SU-DHL-6 (cell line): ENCODE results near the gene CNTNAP5.

Source experiments
- H2AFZ ChIP-seq: fragments of 200-600 bp; sonication (generic); 2 replicates; pipeline ENCODE4 v1.6.1; 2014; ENCODE audit warnings: low read depth, mild to moderate bottlenecking, moderate library complexity, mixed read lengths, antibody characterized with exemption, low read length; ENCODE audit not compliant: severe bottlenecking
- H3F3A ChIP-seq: fragments of 200-600 bp; shearing (Covaris generic); 2 replicates; pipeline ENCODE4 v1.6.0; 2016; ENCODE audit warnings: antibody characterized with exemption, mild to moderate bottlenecking; ENCODE audit not compliant: insufficient read depth
- H3K27ac ChIP-seq: fragments of 200-600 bp; sonication (generic); 2 replicates; pipeline ENCODE4 v1.5.1; 2016; ENCODE audit warnings: low read depth, mild to moderate bottlenecking, low read length, moderate library complexity, mixed read lengths
- H3K27me3 ChIP-seq: fragments of 200-600 bp; sonication (generic), shearing (Covaris generic); 2 replicates; pipeline ENCODE4 v1.6.0; 2014; ENCODE audit warnings: mild to moderate bottlenecking, low read length
- H3K36me3 ChIP-seq: fragments of 200-600 bp; sonication (generic); 2 replicates; pipeline ENCODE4 v1.6.1; 2014; ENCODE audit warnings: mild to moderate bottlenecking, low read length, mixed read lengths
- H3K4me2 ChIP-seq: fragments of 300-600, 200-600 bp; shearing (Covaris generic), sonication (generic); 2 replicates; pipeline ENCODE4 v1.6.0; 2014; ENCODE audit warnings: low read length, low read depth, mild to moderate bottlenecking; ENCODE audit not compliant: poor library complexity, severe bottlenecking
- H3K4me3 ChIP-seq: fragments of 200-600 bp; sonication (generic); 2 replicates; pipeline ENCODE4 v1.5.1; 2014; ENCODE audit warnings: antibody characterized with exemption, low read length, mild to moderate bottlenecking, mixed read lengths; ENCODE audit not compliant: insufficient read depth, poor library complexity, severe bottlenecking
- H3K79me2 ChIP-seq: fragments of 200-600 bp; sonication (generic); 2 replicates; pipeline ENCODE4 v1.6.1; 2014; ENCODE audit warnings: mild to moderate bottlenecking, low read length, moderate library complexity; ENCODE audit not compliant: insufficient read depth
- H3K9ac ChIP-seq: fragments of 200-600 bp; sonication (generic); 2 replicates; pipeline ENCODE4 v1.7.0; 2014; ENCODE audit warnings: mild to moderate bottlenecking, low read length
- H3K9me2 ChIP-seq: fragments of 200-600 bp; sonication (generic); replicated peaks from 2 replicates; pipeline ENCODE4 v1.6.1; 2014; ENCODE audit warnings: low read length; ENCODE audit not compliant: insufficient read depth
- H3K9me3 ChIP-seq: fragments of 200-600 bp; sonication (generic); 2 replicates; pipeline ENCODE4 v1.6.1; 2014; ENCODE audit warnings: low read length, mixed read lengths; ENCODE audit not compliant: insufficient read depth
- H4K20me1 ChIP-seq: fragments of 200-600 bp; sonication (generic); 2 replicates; pipeline ENCODE4 v1.6.1; 2014; ENCODE audit warnings: low read depth, mild to moderate bottlenecking, antibody characterized with exemption, low read length, moderate library complexity, mixed read lengths
- EZH2phosphoT487 ChIP-seq: fragments of 200-600 bp; sonication (generic), shearing (Covaris generic); conservative IDR thresholded peaks from 2 replicates; pipeline ENCODE4 v1.6.1; 2018; ENCODE audit warnings: mild to moderate bottlenecking, antibody characterized with exemption, low read length, moderate library complexity, mixed read lengths
- TF ChIP-seq, protein P1 (sequence below): fragments of 200-600 bp; sonication (generic); IDR thresholded peaks from one replicate; pipeline ENCODE4 v1.5.1; 2017; ENCODE audit warnings: antibody characterized with exemption, mild to moderate bottlenecking, low read length, moderate library complexity; ENCODE audit not compliant: insufficient read depth, poor library complexity, severe bottlenecking

CNTNAP5 gene

DNA sequence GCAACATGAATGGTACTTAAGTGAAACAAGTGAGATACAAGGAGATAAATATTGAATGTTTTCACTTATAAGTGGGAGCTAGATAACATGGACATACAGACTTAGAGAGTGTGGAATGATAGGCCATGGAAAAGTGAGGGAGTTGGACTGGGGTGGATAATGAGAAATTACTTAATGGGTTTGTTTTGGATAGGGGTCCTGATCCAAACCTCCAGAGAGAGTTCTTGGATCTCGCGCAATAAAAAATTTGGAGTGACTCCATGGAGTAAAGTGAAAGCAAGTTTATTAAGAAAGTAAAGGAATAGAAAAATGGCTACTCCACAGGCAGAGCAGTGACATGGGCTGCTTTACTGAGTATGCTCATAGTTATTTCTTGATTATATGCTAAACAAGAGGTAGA is 508.9 kb downstream of the CNTNAP5 start:
- TF ChIP-seq EZH2phosphoT487, result no peak
- TF ChIP-seq, protein P1, sequence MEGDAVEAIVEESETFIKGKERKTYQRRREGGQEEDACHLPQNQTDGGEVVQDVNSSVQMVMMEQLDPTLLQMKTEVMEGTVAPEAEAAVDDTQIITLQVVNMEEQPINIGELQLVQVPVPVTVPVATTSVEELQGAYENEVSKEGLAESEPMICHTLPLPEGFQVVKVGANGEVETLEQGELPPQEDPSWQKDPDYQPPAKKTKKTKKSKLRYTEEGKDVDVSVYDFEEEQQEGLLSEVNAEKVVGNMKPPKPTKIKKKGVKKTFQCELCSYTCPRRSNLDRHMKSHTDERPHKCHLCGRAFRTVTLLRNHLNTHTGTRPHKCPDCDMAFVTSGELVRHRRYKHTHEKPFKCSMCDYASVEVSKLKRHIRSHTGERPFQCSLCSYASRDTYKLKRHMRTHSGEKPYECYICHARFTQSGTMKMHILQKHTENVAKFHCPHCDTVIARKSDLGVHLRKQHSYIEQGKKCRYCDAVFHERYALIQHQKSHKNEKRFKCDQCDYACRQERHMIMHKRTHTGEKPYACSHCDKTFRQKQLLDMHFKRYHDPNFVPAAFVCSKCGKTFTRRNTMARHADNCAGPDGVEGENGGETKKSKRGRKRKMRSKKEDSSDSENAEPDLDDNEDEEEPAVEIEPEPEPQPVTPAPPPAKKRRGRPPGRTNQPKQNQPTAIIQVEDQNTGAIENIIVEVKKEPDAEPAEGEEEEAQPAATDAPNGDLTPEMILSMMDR, result no peak
- H3K9ac ChIP-seq, result no peak overlapping the region
- no peaks in the 10 kb centered on the region for H3K9me2 ChIP-seq
- no peak overlapping the region for H3K27ac ChIP-seq
- H3F3A ChIP-seq, result no peaks in the 10 kb centered on the region
- no peak overlapping the region for H3K4me2 ChIP-seq
- no peaks in the 10 kb centered on the region for H3K27me3 ChIP-seq
- H4K20me1 ChIP-seq, result no peaks in the 10 kb centered on the region
- no peaks in the 10 kb centered on the region for H3K79me2 ChIP-seq
- no peaks in the 10 kb centered on the region for H3K9me3 ChIP-seq
- no peaks in the 10 kb centered on the region for H3K36me3 ChIP-seq
- no peak overlapping the region for H3K4me3 ChIP-seq
- H2AFZ ChIP-seq, result no peak overlapping the region

- Histone ChIP-seq H3K36me3 (no peaks in the 10 kb centered on the region), H2AFZ (no peak overlapping the region), H3K27me3 (no peaks in the 10 kb centered on the region), H3K79me2 (no peaks in the 10 kb centered on the region), H3K4me2 (no peak overlapping the region), H4K20me1 (no peaks in the 10 kb centered on the region), H3K9me3 (no peaks in the 10 kb centered on the region), H3K4me3 (no peak overlapping the region), H3K9me2 (no peaks in the 10 kb centered on the region), H3K27ac (no peak overlapping the region), H3F3A (no peaks in the 10 kb centered on the region), H3K9ac (no peak overlapping the region)
- TF ChIP-seq, protein P1, result no peak
- TF ChIP-seq EZH2phosphoT487, result no peak
Measured at GRCh38 chr2:124535816-124536215, 510.7 kb downstream of the CNTNAP5 start.

- Histone ChIP-seq H3K9me3 (no peaks in the 10 kb centered on the region), H3K9me2 (no peaks in the 10 kb centered on the region), H2AFZ (no peak overlapping the region), H3K9ac (no peak overlapping the region), H3K79me2 (no peaks in the 10 kb centered on the region), H3K4me3 (no peak overlapping the region), H3K4me2 (no peak overlapping the region), H3K27me3 (no peaks in the 10 kb centered on the region), H3F3A (no peaks in the 10 kb centered on the region), H3K36me3 (no peaks in the 10 kb centered on the region), H4K20me1 (no peaks in the 10 kb centered on the region), H3K27ac (no peak overlapping the region)
- no peak for TF ChIP-seq EZH2phosphoT487
- TF ChIP-seq, protein P1, result no peak
Measured at GRCh38 chr2:124536591-124536990, 511.5 kb downstream of the CNTNAP5 start.

DNA sequence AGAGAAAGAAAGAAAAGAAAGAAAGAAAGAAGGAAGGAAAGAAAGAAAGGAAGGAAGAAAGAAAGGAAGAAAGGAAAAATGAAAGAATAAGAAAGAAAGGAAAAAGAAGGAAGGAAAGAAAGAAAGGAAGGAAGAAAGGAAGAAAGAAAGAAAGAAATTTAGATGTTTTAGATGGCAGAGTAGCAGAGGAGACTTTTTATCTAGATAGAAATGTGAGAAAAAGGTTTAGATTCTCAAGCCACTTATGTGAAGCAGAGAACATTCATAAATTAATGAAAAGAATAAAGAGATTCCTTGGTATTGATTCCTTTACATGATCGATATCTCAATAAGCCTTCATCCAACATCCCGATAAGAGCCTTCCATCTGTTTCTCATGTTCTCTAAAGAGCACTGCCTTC is 513.5 kb downstream of the CNTNAP5 start:
- H4K20me1 ChIP-seq, result no peaks in the 10 kb centered on the region
- TF ChIP-seq EZH2phosphoT487, result no peak
- TF ChIP-seq, protein P1, result no peak
- H3K79me2 ChIP-seq, result no peaks in the 10 kb centered on the region

More for the DNA sequence above, 513.5 kb downstream of the CNTNAP5 start:
- no peaks in the 10 kb centered on the region for H3K36me3 ChIP-seq
- H3K9me2 ChIP-seq, result no peaks in the 10 kb centered on the region
- H3K4me3 ChIP-seq, result no peak overlapping the region
- H3F3A ChIP-seq, result no peaks in the 10 kb centered on the region
- no peaks in the 10 kb centered on the region for H3K27me3 ChIP-seq
- no peak overlapping the region for H3K9ac ChIP-seq
- no peaks in the 10 kb centered on the region for H3K9me3 ChIP-seq
- no peak overlapping the region for H3K4me2 ChIP-seq
- no peak overlapping the region for H2AFZ ChIP-seq
- H3K27ac ChIP-seq, result no peak overlapping the region
